Natural killer cell (primary cell): ENCODE data around the gene TSHZ1. TPM values are rescaled to one million over a fixed set of nuclear protein-coding genes. Genes with fewer than 3 reads are reported as not detected.

Source experiments
- ATAC-seq, 3 donors: fragments of 150-1000 bp in 2 of 3; fragments of 200-7000 bp in 1 of 3; cut with Tn5 transposase; 1 replicate in 1 of 3; 2 replicates in 2 of 3; pipeline ENCODE4 v1.10.0; 2021; ENCODE audit warnings: mild to moderate bottlenecking in 2 of 3, moderate library complexity in 2 of 3
- DNase-seq, 2 donors: peaks; one replicate each; pipeline versions ENCODE4 v3.0.0 to v3.0.0-alpha.2; 2013 to 2021; ENCODE audit warnings: mixed read lengths in 1 of 2
- H3K27ac ChIP-seq: one replicate; pipeline ENCODE4 v1.5.1; 2013; ENCODE audit warnings: mild to moderate bottlenecking, low read length
- H3K27me3 ChIP-seq: one replicate; pipeline ENCODE4 v1.6.1; 2013; ENCODE audit warnings: low read length; ENCODE audit not compliant: control insufficient read depth, insufficient read depth
- H3K36me3 ChIP-seq: one replicate; pipeline ENCODE4 v1.6.1; 2013; ENCODE audit warnings: low read length; ENCODE audit not compliant: control insufficient read depth, insufficient read depth
- H3K4me1 ChIP-seq: one replicate; pipeline ENCODE4 v1.6.1; 2013; ENCODE audit warnings: low read length; ENCODE audit not compliant: control insufficient read depth, insufficient read depth
- H3K4me3 ChIP-seq: one replicate; pipeline ENCODE4 v1.5.1; 2013; ENCODE audit warnings: low read length
- H3K9me3 ChIP-seq: one replicate; pipeline ENCODE4 v1.6.1; 2013; ENCODE audit warnings: low read length; ENCODE audit not compliant: control insufficient read depth, insufficient read depth
- H3K27ac Mint-ChIP-seq, 2 donors: one replicate each; pipeline ENCODE4 v1.8.0; 2022; ENCODE audit warnings: mild to moderate bottlenecking in 2 of 2, mixed read lengths in 2 of 2, moderate library complexity in 1 of 2
- H3K27me3 Mint-ChIP-seq, 2 donors: one replicate each; pipeline ENCODE4 v1.8.0; 2022; ENCODE audit warnings: low read depth in 2 of 2, mixed read lengths in 2 of 2
- H3K36me3 Mint-ChIP-seq: one replicate; pipeline ENCODE4 v1.8.0; 2022; ENCODE audit warnings: mixed read lengths
- H3K4me1 Mint-ChIP-seq, 2 donors: one replicate each; pipeline ENCODE4 v1.8.0; 2022; ENCODE audit warnings: mixed read lengths in 2 of 2
- H3K4me3 Mint-ChIP-seq: one replicate; pipeline ENCODE4 v1.8.0; 2022; ENCODE audit warnings: mild to moderate bottlenecking, moderate library complexity, mixed read lengths
- H3K9me3 Mint-ChIP-seq, 2 donors: one replicate each; pipeline ENCODE4 v1.8.0; 2022; ENCODE audit warnings: mixed read lengths in 2 of 2
- WGBS: methylation state at CpG from one replicate; pipeline ENCODE4 v1.1.7; 2013; ENCODE audit warnings: missing lambda C conversion rate; ENCODE audit not compliant: insufficient coverage; 5-methylcytosine and 5-hydroxymethylcytosine counted together
- intact Hi-C: fragments of 100-400 bp; cut with micrococcal nuclease; formaldehyde crosslinking; loops from one replicate; pipeline ENCODE4 v1.14.2; 2022
- total RNA-seq, 4 donors: library from RNA; stranded (reverse); fragments of 120-200 nt in 1 of 4; gene quantifications; one replicate each; pipeline versions ENCODE4 v1.2.3 to v1.2.4, GENCODE V29; 2013 to 2022
- TF ChIP-seq, protein P1 (sequence below): fragments of 200-600 bp; IDR thresholded peaks from one replicate; pipeline ENCODE4 v1.8.0; 2022; ENCODE audit warnings: antibody characterized with exemption

Gene TSHZ1
- total RNA-seq, 3 donors from 2014 or later (not counting 1 experiment from before 2014, with no cell fraction given), result 44.3 to 51.6 (median 44.8) TPM

DNA sequence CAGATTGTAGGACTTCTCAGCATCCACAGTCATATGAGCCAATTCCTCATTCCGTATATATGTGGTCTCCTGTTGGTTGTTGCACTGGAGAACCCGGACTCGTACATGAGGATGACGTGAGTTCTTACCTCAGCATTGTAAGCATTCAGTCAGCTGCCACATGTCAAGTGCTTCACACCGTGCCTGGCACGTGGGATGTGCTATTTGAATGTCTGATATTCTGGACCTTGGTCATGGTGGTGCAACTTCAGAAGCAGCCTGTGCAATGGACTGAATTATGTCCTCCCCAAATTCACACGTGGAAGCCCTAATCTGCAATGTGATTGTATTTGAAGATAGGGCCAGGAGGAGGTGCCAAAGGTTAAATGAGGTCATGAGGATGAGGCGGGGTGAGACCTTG, 33.7 kb upstream of the TSHZ1 start:
- Mint-ChIP-seq H3K9me3 (no peaks in the 10 kb centered on the region), H3K4me3 (no peak overlapping the region), H3K27ac (no peak overlapping the region), H3K36me3 (no peaks in the 10 kb centered on the region), H3K4me1 (peaks cover 9 to 14% of the 10 kb centered on the region in 2 donors), H3K27me3 (no peaks in the 10 kb centered on the region)
- no peaks in the 10 kb centered on the region for H3K27me3 ChIP-seq
- ATAC-seq (peak in 2 of 3 donors; percentile 26 to 34), DNase-seq (peak in 1 of 2 donors; percentile 32)
- no peaks in the 10 kb centered on the region for H3K36me3 ChIP-seq
- no peak overlapping the region for H3K27ac ChIP-seq
- TF ChIP-seq, protein P1, sequence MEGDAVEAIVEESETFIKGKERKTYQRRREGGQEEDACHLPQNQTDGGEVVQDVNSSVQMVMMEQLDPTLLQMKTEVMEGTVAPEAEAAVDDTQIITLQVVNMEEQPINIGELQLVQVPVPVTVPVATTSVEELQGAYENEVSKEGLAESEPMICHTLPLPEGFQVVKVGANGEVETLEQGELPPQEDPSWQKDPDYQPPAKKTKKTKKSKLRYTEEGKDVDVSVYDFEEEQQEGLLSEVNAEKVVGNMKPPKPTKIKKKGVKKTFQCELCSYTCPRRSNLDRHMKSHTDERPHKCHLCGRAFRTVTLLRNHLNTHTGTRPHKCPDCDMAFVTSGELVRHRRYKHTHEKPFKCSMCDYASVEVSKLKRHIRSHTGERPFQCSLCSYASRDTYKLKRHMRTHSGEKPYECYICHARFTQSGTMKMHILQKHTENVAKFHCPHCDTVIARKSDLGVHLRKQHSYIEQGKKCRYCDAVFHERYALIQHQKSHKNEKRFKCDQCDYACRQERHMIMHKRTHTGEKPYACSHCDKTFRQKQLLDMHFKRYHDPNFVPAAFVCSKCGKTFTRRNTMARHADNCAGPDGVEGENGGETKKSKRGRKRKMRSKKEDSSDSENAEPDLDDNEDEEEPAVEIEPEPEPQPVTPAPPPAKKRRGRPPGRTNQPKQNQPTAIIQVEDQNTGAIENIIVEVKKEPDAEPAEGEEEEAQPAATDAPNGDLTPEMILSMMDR, result no peak
- H3K9me3 ChIP-seq, result no peaks in the 10 kb centered on the region
- intact Hi-C loops, result loop anchor here (10.0 kb wide), 1 partner anchor 298 kb away; no protein-coding TSS in a partner anchor
- no peak overlapping the region for H3K4me3 ChIP-seq
- no peaks in the 10 kb centered on the region for H3K4me1 ChIP-seq
- WGBS, result 87% methylated on average over 8 of the region's 8 CpGs

DNA sequence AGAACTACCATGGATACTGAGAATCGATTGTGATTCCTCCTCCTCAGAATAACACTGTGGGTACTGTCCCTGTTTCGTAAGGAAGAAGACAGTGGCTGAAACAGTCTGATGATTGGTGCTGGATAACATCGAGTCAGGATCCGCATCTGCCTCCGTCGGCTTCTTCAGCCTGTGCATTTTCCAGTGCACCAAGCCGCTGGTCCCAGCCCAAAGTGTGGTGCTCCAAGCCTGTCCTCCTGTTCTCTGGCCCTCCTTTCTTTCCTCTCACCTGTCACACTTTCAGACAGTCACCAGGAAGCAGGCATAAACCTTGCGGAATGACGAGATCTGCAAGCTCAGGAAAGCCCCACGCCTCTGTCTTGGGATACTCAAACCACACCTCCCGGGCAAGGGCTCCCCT, 32.2 kb upstream of the TSHZ1 start:
- Histone ChIP-seq H3K4me1 (no peaks in the 10 kb centered on the region), H3K9me3 (no peaks in the 10 kb centered on the region), H3K27me3 (no peaks in the 10 kb centered on the region), H3K27ac (no peak overlapping the region), H3K36me3 (no peaks in the 10 kb centered on the region), H3K4me3 (no peak overlapping the region)
- WGBS, result 95% methylated on average over 11 of the region's 11 CpGs
- peaks cover under 1 to 6% of the 10 kb centered on the region in 2 donors for H3K4me1 Mint-ChIP-seq
- no peak overlapping the region for H3K27ac Mint-ChIP-seq
- TF ChIP-seq, protein P1, result no peak
- no peak for ATAC-seq
- intact Hi-C loops, result loop anchor here (10.0 kb wide), 1 partner anchor 296 kb away; no protein-coding TSS in a partner anchor
- H3K36me3 Mint-ChIP-seq, result no peaks in the 10 kb centered on the region
- H3K4me3 Mint-ChIP-seq, result no peak overlapping the region
- no peak for DNase-seq
- no peaks in the 10 kb centered on the region for H3K9me3 Mint-ChIP-seq
- H3K27me3 Mint-ChIP-seq, result peaks cover 0 to 5% of the 10 kb centered on the region in 2 donors

DNA sequence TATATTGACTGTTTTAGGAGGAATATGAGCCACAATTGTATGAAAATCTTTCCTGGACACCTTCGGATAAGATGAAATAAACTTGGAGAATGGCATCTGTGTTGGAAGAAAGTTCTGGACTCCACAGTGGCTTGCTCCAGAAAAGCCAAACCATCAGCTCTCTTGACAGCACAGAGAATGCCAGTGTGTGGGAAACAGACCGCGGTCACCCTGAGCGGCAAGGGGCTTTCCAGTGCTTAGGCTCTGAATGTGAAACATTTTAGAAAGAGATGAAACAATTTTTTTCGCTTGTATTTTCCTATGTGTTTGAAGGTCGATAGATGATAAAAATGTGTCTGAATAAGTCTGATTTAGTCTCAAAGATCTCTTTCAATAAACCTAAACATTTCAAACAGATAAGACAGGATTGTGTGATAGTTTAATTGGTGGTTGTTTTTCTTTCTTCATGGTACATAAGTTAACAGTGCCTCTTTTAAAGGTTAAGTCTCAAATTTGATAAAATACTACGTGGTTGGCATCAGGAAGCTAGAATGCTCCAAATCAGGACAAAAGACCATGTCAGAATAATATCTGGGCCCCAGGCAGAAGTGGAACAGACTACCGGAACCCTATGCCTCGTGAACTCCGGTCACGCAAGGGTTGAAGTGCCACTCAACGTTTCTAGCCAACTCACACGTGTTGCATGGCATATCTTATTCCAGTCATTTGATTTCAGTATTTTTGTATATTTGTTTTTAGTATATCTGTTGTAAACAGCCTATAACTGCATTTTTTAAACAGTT, 30.6 kb upstream of the TSHZ1 start:
- Histone ChIP-seq H3K27ac (no peak overlapping the region), H3K36me3 (no peaks in the 10 kb centered on the region), H3K4me1 (no peaks in the 10 kb centered on the region), H3K27me3 (no peaks in the 10 kb centered on the region), H3K4me3 (no peak overlapping the region), H3K9me3 (no peaks in the 10 kb centered on the region)
- ATAC-seq (no peak), DNase-seq (no peak)
- no peaks in the 10 kb centered on the region for H3K36me3 Mint-ChIP-seq
- no peak overlapping the region for H3K27ac Mint-ChIP-seq
- no peak overlapping the region for H3K4me3 Mint-ChIP-seq
- TF ChIP-seq, protein P1, result no peak
- intact Hi-C loops, result loop anchor here (10.0 kb wide), 1 partner anchor 295 kb away; no protein-coding TSS in a partner anchor
- WGBS, result 91% methylated on average over 11 of the region's 13 CpGs
- H3K27me3 Mint-ChIP-seq, result peaks cover 0 to 5% of the 10 kb centered on the region in 2 donors
- H3K4me1 Mint-ChIP-seq, result peaks cover 0 to 5% of the 10 kb centered on the region in 2 donors
- no peaks in the 10 kb centered on the region for H3K9me3 Mint-ChIP-seq
